ENCODE measurements around the gene DPAGT1. TPM values are rescaled to one million over a fixed set of nuclear protein-coding genes. Genes with fewer than 3 reads are reported as not detected.

DPAGT1 gene
- total RNA-seq, 1 donor from 2014 or later, result 41.2 TPM

DNA sequence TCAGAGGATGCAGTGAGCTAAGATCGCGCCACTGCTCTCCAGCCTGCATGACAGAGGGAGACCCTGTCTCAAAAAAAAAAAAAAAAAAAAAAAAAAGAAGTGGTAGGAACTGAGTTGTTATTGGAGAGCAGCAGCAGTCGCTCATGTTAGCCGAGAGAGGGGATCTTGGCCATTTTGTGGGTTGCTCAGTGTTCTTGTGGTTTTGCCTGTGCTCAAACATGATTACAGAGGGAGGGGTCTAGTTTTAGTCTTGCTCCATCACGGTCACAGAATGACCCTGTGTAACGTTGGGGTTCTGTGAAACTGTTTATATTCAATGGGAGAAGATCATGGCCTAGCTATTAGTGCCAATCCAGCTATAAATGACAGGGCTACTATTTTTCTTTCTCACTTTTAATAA is 1.9 kb downstream of the DPAGT1 start:
- TF ChIP-seq, protein P1, sequence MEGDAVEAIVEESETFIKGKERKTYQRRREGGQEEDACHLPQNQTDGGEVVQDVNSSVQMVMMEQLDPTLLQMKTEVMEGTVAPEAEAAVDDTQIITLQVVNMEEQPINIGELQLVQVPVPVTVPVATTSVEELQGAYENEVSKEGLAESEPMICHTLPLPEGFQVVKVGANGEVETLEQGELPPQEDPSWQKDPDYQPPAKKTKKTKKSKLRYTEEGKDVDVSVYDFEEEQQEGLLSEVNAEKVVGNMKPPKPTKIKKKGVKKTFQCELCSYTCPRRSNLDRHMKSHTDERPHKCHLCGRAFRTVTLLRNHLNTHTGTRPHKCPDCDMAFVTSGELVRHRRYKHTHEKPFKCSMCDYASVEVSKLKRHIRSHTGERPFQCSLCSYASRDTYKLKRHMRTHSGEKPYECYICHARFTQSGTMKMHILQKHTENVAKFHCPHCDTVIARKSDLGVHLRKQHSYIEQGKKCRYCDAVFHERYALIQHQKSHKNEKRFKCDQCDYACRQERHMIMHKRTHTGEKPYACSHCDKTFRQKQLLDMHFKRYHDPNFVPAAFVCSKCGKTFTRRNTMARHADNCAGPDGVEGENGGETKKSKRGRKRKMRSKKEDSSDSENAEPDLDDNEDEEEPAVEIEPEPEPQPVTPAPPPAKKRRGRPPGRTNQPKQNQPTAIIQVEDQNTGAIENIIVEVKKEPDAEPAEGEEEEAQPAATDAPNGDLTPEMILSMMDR (IDR thresholded peaks at IDR 0.05), result no peak
- Mint-ChIP-seq H3K36me3 (ENCODE audit: low read depth) (peaks cover 13% of the 10 kb centered on the region), H3K27ac (ENCODE audit: unreplicated experiment) (no peak overlapping the region), H3K9me3 (ENCODE audit: low read depth) (no peaks in the 10 kb centered on the region), H3K4me3 (ENCODE audit: unreplicated experiment) (no peak overlapping the region), H3K27me3 (ENCODE audit: low read depth) (no peaks in the 10 kb centered on the region), H3K4me1 (ENCODE audit: low read depth) (peaks cover 37% of the 10 kb centered on the region)
- DNase-seq (ENCODE audit: low spot score), result no peak

DNA sequence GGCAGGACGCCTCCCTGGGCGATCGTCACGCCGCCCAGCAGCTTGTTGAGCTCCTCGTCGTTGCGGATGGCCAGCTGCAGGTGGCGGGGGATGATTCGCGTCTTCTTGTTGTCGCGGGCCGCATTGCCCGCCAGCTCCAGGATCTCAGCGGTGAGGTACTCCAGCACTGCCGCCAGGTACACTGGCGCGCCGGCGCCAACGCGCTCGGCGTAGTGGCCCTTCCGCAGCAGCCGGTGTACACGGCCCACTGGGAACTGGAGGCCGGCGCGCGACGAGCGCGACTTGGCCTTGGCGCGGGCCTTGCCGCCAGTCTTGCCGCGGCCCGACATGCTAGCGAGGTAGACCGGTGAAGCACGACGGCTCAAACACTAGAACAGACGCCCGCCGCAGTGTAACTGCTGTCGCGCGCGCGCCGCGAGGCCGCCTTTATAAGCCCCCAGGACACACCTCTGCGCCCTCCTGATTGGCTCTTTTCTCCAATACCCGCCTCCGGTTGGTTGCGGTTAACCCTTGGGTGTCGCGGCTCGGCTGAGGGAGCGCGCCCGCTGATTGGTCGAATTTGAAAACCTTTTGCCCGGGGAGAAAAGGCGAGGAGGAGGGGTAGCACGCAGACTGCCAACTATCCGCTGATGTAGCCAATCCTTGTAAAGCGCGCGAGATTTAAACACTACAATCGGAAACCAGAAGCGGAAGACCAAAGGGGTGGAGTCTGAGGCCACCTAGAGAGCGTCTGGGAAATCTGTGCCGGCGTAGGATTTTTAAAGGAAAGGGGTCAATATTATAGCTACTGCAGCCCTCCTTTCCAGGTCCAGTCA is 6.4 kb downstream of the DPAGT1 start:
- Mint-ChIP-seq H3K4me1 (ENCODE audit: low read depth) (peaks cover 38% of the 10 kb centered on the region), H3K4me3 (ENCODE audit: unreplicated experiment) (peak overlapping the region; percentile 87), H3K36me3 (ENCODE audit: low read depth) (peaks cover 17% of the 10 kb centered on the region), H3K27me3 (ENCODE audit: low read depth) (no peaks in the 10 kb centered on the region), H3K27ac (ENCODE audit: unreplicated experiment) (peak overlapping the region; percentile 91), H3K9me3 (ENCODE audit: low read depth) (no peaks in the 10 kb centered on the region)
- TF ChIP-seq, protein P1 (IDR thresholded peaks at IDR 0.05), result peak; percentile 72
- peak; percentile 99 for DNase-seq (ENCODE audit: low spot score)

DNA sequence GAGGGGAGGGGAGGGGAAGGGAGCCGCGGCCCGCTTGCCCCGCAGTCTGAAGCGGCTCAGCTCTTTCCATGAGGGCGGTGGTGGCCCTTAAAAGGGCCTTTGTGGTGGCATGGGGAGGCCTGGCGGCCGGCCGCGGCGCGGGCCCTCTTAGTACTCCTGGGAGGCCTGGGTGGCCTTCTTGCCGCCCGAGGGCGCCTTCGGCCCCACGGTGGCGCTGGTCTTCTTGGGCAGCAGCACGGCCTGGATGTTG is 6.9 kb downstream of the DPAGT1 start:
- H3K9me3 Mint-ChIP-seq (ENCODE audit: low read depth), result no peaks in the 10 kb centered on the region
- peaks cover 17% of the 10 kb centered on the region for H3K36me3 Mint-ChIP-seq (ENCODE audit: low read depth)

DNA sequence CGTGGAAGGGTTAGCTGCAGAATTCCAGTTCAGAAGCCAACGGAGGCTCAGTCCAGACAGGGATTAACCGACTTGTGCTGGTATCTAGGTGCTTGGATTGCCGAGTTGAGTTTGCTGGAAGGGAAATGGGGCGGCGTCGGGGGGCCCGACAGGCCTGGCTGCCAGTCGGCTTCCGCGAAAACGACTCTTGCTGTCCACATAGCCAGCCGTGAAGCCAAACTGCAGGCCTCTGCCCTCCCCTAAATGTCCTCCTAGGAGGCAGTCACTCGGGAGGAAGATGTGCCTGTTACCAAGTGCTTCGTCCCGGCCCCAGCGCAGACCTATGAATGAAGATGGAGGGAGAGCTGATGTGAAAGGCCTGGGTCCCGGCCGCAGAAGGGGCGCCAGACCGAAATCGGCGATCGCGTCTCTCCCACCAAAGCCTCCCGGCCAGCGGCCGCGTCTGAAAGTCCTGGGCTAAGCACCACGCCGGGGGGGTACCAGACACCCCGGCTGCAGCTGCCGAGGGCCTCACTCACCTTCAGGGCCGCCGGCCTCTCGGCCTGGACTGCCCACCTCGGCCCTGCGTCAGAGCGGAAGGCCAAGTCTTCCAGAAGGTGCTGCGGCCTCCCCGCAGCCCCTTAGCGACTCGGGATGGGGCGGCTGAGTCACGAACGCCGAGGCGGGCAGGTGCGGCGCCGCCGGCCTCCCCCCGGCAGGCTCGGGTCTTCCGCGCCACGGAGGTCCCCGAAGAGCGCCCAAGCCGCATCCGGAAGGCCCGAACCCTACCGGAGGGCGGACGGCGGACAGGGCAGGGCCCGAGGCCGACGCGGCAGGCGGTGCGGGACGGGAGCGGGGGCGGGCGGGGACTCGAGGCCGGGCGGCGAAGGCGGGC is 7.5 kb downstream of the DPAGT1 start:
- Mint-ChIP-seq H3K4me1 (ENCODE audit: low read depth) (peaks cover 32% of the 10 kb centered on the region), H3K27me3 (ENCODE audit: low read depth) (no peaks in the 10 kb centered on the region), H3K36me3 (ENCODE audit: low read depth) (peaks cover 17% of the 10 kb centered on the region), H3K4me3 (ENCODE audit: unreplicated experiment) (peak overlapping the region; percentile 87), H3K9me3 (ENCODE audit: low read depth) (no peaks in the 10 kb centered on the region), H3K27ac (ENCODE audit: unreplicated experiment) (peak overlapping the region; percentile 91)
- no peak for DNase-seq (ENCODE audit: low spot score)
- TF ChIP-seq, protein P1 (IDR thresholded peaks at IDR 0.05), result no peak

More for the DNA sequence above, 6.9 kb downstream of the DPAGT1 start:
- no peak for DNase-seq (ENCODE audit: low spot score)
- Mint-ChIP-seq H3K27me3 (ENCODE audit: low read depth) (no peaks in the 10 kb centered on the region), H3K4me3 (ENCODE audit: unreplicated experiment) (peak overlapping the region; percentile 87), H3K27ac (ENCODE audit: unreplicated experiment) (peak overlapping the region; percentile 91), H3K4me1 (ENCODE audit: low read depth) (peaks cover 33% of the 10 kb centered on the region)
- TF ChIP-seq, protein P1 (IDR thresholded peaks at IDR 0.05), result peak; percentile 88
